HL-60 (cell line): ENCODE results near the gene STK32B.

Experiments
- DNase-seq, 2 experiments: peaks; one replicate each; pipeline ENCODE4 v3.0.0-alpha.2; 2010 to 2020; ENCODE audit warnings: low read depth in 1 of 2, low spot score in 1 of 2
- H3K27ac ChIP-seq: fragments of 250-450 bp; sonication (Bioruptor Pico); replicated peaks from 2 replicates; pipeline ENCODE4 v1.5.1; 2020; ENCODE audit warnings: mild to moderate bottlenecking, moderate library complexity
- H3K27me3 ChIP-seq: fragments of 250-450 bp; sonication (Bioruptor Pico); 2 replicates; pipeline ENCODE4 v1.5.1; 2021; ENCODE audit warnings: mild to moderate bottlenecking, moderate library complexity; ENCODE audit not compliant: insufficient read depth, poor library complexity, severe bottlenecking
- H3K4me3 ChIP-seq: replicated peaks from 2 replicates; pipeline ENCODE4 v1.5.1; 2011; ENCODE audit warnings: mild to moderate bottlenecking, control low read depth, low read length; ENCODE audit not compliant: insufficient read depth
- GABPA ChIP-seq: IDR thresholded peaks from 2 replicates; pipeline ENCODE4 v1.6.1; 2012; ENCODE audit warnings: low read depth
- POLR2AphosphoS5 ChIP-seq: IDR thresholded peaks from 2 replicates; pipeline ENCODE4 v1.6.1; 2012; ENCODE audit warnings: low read depth
- SPI1 ChIP-seq: IDR thresholded peaks from 2 replicates; pipeline ENCODE4 v1.6.1; 2012; ENCODE audit warnings: low read depth, mild to moderate bottlenecking, borderline replicate concordance
- TF ChIP-seq, protein P1 (sequence below): IDR thresholded peaks from 2 replicates; pipeline ENCODE4 v1.6.1; 2012; ENCODE audit warnings: low read depth; ENCODE audit not compliant: insufficient replicate concordance
- TF ChIP-seq, protein P2 (sequence below): IDR thresholded peaks from one replicate; pipeline ENCODE4 v1.5.1; 2011; ENCODE audit warnings: low read length, control low read depth, inconsistent platforms; ENCODE audit not compliant: insufficient read depth

STK32B gene

DNA sequence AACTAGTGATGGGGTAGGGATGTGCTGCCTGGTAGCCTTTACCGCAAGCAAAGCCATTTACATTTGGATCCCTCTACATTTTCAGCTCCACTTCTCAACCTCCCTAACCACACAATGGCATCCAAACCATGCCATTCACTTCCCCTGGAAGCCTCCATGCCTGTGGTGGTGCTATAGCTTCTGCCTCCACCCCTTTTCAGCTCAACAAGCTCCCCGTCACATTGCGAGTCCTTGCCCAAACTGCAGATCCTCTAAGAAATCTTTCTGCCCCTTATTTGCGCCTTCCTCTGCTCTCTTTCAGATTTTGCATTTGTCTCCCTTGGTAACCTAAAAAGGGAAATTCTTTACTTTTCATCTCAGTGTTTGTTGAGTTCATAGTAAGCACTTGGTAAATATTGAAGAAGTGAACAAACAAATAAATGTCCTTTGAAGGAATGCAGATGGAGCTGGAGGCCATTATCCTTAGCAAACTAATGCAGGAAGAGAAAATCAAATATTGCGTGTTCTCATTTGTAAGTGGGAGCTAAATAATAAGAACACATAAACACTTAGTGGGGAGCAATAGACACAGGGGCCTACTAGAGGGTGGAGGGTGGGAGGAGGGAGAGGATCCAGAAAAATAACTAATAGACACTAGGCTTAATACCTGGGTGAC is 38.9 kb upstream of the STK32B start:
- H3K27me3 ChIP-seq, result no peaks in the 10 kb centered on the region
- no peak for DNase-seq
- no peak for TF ChIP-seq POLR2AphosphoS5
- TF ChIP-seq, protein P1, sequence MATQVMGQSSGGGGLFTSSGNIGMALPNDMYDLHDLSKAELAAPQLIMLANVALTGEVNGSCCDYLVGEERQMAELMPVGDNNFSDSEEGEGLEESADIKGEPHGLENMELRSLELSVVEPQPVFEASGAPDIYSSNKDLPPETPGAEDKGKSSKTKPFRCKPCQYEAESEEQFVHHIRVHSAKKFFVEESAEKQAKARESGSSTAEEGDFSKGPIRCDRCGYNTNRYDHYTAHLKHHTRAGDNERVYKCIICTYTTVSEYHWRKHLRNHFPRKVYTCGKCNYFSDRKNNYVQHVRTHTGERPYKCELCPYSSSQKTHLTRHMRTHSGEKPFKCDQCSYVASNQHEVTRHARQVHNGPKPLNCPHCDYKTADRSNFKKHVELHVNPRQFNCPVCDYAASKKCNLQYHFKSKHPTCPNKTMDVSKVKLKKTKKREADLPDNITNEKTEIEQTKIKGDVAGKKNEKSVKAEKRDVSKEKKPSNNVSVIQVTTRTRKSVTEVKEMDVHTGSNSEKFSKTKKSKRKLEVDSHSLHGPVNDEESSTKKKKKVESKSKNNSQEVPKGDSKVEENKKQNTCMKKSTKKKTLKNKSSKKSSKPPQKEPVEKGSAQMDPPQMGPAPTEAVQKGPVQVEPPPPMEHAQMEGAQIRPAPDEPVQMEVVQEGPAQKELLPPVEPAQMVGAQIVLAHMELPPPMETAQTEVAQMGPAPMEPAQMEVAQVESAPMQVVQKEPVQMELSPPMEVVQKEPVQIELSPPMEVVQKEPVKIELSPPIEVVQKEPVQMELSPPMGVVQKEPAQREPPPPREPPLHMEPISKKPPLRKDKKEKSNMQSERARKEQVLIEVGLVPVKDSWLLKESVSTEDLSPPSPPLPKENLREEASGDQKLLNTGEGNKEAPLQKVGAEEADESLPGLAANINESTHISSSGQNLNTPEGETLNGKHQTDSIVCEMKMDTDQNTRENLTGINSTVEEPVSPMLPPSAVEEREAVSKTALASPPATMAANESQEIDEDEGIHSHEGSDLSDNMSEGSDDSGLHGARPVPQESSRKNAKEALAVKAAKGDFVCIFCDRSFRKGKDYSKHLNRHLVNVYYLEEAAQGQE, result no peak
- TF ChIP-seq GABPA, result no peak
- no peak for TF ChIP-seq SPI1
- TF ChIP-seq, protein P2, sequence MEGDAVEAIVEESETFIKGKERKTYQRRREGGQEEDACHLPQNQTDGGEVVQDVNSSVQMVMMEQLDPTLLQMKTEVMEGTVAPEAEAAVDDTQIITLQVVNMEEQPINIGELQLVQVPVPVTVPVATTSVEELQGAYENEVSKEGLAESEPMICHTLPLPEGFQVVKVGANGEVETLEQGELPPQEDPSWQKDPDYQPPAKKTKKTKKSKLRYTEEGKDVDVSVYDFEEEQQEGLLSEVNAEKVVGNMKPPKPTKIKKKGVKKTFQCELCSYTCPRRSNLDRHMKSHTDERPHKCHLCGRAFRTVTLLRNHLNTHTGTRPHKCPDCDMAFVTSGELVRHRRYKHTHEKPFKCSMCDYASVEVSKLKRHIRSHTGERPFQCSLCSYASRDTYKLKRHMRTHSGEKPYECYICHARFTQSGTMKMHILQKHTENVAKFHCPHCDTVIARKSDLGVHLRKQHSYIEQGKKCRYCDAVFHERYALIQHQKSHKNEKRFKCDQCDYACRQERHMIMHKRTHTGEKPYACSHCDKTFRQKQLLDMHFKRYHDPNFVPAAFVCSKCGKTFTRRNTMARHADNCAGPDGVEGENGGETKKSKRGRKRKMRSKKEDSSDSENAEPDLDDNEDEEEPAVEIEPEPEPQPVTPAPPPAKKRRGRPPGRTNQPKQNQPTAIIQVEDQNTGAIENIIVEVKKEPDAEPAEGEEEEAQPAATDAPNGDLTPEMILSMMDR, result no peak
- H3K4me3 ChIP-seq, result no peak overlapping the region
- no peak overlapping the region for H3K27ac ChIP-seq

DNA sequence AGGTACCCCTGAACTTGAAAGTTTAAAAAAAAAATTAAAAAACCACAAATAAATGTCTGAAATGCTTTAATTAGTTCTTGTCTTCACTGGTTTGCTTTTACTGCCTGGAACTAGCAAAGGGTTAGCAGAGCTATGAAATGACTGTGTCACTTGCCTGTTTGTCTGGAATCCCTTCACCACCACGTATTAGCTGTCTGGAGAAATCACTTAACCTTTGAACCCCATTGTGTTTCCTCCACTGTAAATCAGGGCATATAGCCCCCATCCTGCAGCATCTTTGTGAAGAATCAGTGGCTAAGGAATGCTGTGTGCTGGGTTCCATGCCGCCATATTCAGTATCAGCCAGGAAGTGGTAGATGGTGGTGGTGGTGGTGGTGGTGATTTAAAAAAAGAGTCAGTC is 38.3 kb upstream of the STK32B start:
- no peak for TF ChIP-seq POLR2AphosphoS5
- TF ChIP-seq, protein P2, result no peak
- TF ChIP-seq, protein P1, result no peak
- Histone ChIP-seq H3K4me3 (no peak overlapping the region), H3K27ac (no peak overlapping the region), H3K27me3 (no peaks in the 10 kb centered on the region)
- no peak for DNase-seq

DNA sequence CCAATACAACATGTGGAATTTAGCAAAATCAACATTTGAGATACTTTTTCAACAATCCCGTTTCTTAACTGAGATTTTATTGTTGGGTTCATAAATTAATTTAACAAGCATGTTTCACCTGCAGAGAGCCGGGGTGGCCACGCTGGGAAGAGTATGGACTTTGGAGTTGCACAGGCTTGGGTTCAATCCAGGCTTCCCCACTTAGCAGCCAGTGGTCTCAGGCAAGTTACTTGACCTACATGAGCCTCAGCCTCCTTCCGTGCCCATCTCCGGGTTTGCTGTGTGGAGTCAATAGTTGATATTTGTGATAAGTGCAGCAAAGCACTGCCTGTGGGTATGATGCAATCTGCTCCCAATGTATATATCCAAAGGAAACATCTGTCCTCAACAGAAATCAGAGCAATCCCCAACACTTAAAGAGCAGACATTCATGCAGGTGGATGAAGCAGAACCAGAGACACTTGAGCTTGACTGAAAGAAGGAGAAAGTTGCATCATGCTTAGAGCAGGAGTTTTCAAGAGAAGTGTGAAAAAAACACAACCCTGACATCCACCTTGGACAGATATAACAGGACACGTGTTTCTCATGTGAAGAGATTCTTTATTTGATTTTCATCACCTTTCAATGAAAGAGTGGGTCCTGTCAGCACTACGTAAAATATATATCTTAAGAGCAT is 37.1 kb upstream of the STK32B start:
- no peak for TF ChIP-seq SPI1
- no peak for TF ChIP-seq GABPA
- TF ChIP-seq, protein P2, result no peak
- TF ChIP-seq, protein P1, result no peak
- TF ChIP-seq POLR2AphosphoS5, result no peak
- Histone ChIP-seq H3K27ac (no peak overlapping the region), H3K4me3 (no peak overlapping the region), H3K27me3 (no peaks in the 10 kb centered on the region)
- no peak for DNase-seq
